ENCODE results near the gene BRINP3. TPM values are rescaled to one million over a fixed set of nuclear protein-coding genes. Genes with fewer than 3 reads are reported as not detected.

Gene BRINP3
- total RNA-seq, 6 donors from 2014 or later = 0.17 to 1.6 (median 1.1) TPM; not detected in 2

DNA sequence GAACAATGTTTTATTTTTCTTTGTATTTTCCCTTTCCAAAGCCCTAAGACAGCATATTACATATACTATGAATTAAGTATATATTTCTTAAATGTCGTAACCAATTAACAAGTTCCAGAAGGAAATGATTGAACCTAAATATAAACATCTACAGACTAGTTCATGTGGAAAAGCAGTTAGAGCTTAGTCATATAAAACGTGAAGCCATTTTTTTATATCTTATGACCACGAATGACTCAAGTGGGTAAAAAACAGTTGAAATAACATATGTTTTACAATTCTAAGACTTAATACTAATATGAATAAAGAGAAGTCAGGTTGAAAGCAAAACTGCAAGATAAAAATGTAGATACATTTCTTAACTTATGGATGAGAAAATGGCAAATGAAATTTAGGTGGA, 307.3 kb downstream of the BRINP3 start:
- Histone ChIP-seq H3K36me3 (no peaks in the 10 kb centered on the region), H3K9me3 (no peaks in the 10 kb centered on the region), H3K4me1 (no peaks in the 10 kb centered on the region), H3K27ac (no peak overlapping the region), H3K27me3 (no peaks in the 10 kb centered on the region), H3K4me3 (no peak overlapping the region)
- ATAC-seq (ENCODE audit: low FRiP score in 2 of 2) (no peak), DNase-seq (no peak)
- 72 to 78% methylated on average over 3 of the region's 3 CpGs for WGBS, 2 donors
- TF ChIP-seq EP300 (IDR thresholded peaks at IDR 0.05) (no peak), POLR2A (IDR thresholded peaks at IDR 0.05) (no peak), CTCF (IDR thresholded peaks at IDR 0.05) (no peak), POLR2AphosphoS5 (IDR thresholded peaks at IDR 0.05) (no peak)

GRCh38 chr1:190169311-190170067, 308.2 kb downstream of the BRINP3 start:
- H3K9me3 ChIP-seq = no peaks in the 10 kb centered on the region
- ATAC-seq (ENCODE audit: low FRiP score in 2 of 2) (no peak), DNase-seq (no peak)
- 65 to 68% methylated on average over 3 of the region's 3 CpGs for WGBS, 2 donors
- H3K36me3 ChIP-seq = no peaks in the 10 kb centered on the region
- no peak for TF ChIP-seq EP300 (IDR thresholded peaks at IDR 0.05)
- no peak for TF ChIP-seq POLR2AphosphoS5 (IDR thresholded peaks at IDR 0.05)
- TF ChIP-seq CTCF (IDR thresholded peaks at IDR 0.05) = no peak
- no peak for TF ChIP-seq POLR2A (IDR thresholded peaks at IDR 0.05)
- H3K27ac ChIP-seq = no peak overlapping the region
- no peaks in the 10 kb centered on the region for H3K4me1 ChIP-seq
- H3K27me3 ChIP-seq = no peaks in the 10 kb centered on the region
- H3K4me3 ChIP-seq = no peak overlapping the region

GRCh38 chr1:190168893-190169280, 308.8 kb downstream of the BRINP3 start:
- 41 to 55% methylated on average over 3 of the region's 3 CpGs for WGBS, 2 donors
- no peak for DNase-seq
- TF ChIP-seq CTCF (IDR thresholded peaks at IDR 0.05) = no peak
- TF ChIP-seq POLR2AphosphoS5 (IDR thresholded peaks at IDR 0.05) = no peak
- TF ChIP-seq EP300 (IDR thresholded peaks at IDR 0.05) = no peak
- TF ChIP-seq POLR2A (IDR thresholded peaks at IDR 0.05) = no peak
- H3K27ac ChIP-seq = no peak overlapping the region
- no peaks in the 10 kb centered on the region for H3K27me3 ChIP-seq
- no peak for ATAC-seq (ENCODE audit: low FRiP score in 2 of 2)
- H3K4me1 ChIP-seq = no peaks in the 10 kb centered on the region
- H3K4me3 ChIP-seq = no peak overlapping the region
- H3K9me3 ChIP-seq = no peaks in the 10 kb centered on the region
- no peaks in the 10 kb centered on the region for H3K36me3 ChIP-seq

- ATAC-seq (ENCODE audit: low FRiP score in 2 of 2) = no peak
- TF ChIP-seq POLR2AphosphoS5 (IDR thresholded peaks at IDR 0.05) = no peak
- no peak for TF ChIP-seq CTCF (IDR thresholded peaks at IDR 0.05)
- TF ChIP-seq EP300 (IDR thresholded peaks at IDR 0.05) = no peak
- no peak for TF ChIP-seq POLR2A (IDR thresholded peaks at IDR 0.05)
- Histone ChIP-seq H3K9me3 (no peaks in the 10 kb centered on the region), H3K4me3 (no peak overlapping the region), H3K27ac (no peak overlapping the region), H3K4me1 (no peaks in the 10 kb centered on the region), H3K36me3 (no peaks in the 10 kb centered on the region), H3K27me3 (no peaks in the 10 kb centered on the region)
- 82 to 86% methylated on average over 3 of the region's 3 CpGs for WGBS, 2 donors
- no peak for DNase-seq
Measured at GRCh38 chr1:190168116-190168892, 309.4 kb downstream of the BRINP3 start.

Measured in upper lobe of left lung (tissue), 6 donors.